CD4-positive, alpha-beta T cell treated with Interleukin-15 for 1 hour (primary cell): ENCODE data around the gene CUX1.
"Not testable (repeated sequence)": the region's sequence is repeated elsewhere in the genome, so short reads cannot be mapped to it uniquely, and the experiment has no call there.

ENCODE experiments used
- DNase-seq: peaks from one replicate; pipeline ENCODE4 v3.0.0-alpha.2; 2020

CUX1 gene

DNA sequence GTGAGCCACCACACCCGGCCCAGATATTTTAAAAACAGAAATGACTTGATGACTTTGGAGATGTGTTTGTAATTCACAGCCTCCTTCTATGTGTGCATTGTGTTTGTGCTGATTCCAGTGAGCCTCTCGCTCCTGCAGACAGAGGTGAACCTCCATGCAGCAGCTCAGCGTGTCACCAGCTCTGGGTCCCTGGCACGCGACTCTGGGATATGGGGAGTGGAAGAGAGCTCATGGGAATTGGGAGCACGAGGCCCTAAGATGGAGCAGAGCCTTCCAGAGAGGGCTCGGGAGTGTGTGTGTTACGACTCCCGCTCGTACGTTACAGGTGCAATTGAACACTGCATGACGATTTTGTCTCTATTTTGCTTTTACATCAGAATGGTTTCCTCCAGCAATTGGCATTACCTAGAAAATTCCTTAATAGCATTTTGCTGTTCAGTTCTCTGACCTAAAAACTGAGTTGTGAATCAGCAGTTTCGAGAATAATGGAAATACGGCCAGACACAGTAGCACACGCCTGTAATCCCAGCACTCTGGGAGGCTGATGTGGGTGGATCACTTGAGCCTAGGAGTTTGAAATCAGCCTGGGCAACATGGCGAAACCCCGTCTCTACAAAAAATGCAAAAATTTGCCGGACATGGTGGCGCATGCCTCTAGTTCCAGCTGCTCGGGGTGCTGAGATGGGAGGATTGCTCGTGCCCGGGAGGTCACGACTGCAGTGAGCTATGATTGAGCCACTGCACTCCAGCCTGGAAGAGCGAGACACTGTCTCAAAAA is 204.6 kb downstream of the CUX1 start:
- no peak for DNase-seq

DNA sequence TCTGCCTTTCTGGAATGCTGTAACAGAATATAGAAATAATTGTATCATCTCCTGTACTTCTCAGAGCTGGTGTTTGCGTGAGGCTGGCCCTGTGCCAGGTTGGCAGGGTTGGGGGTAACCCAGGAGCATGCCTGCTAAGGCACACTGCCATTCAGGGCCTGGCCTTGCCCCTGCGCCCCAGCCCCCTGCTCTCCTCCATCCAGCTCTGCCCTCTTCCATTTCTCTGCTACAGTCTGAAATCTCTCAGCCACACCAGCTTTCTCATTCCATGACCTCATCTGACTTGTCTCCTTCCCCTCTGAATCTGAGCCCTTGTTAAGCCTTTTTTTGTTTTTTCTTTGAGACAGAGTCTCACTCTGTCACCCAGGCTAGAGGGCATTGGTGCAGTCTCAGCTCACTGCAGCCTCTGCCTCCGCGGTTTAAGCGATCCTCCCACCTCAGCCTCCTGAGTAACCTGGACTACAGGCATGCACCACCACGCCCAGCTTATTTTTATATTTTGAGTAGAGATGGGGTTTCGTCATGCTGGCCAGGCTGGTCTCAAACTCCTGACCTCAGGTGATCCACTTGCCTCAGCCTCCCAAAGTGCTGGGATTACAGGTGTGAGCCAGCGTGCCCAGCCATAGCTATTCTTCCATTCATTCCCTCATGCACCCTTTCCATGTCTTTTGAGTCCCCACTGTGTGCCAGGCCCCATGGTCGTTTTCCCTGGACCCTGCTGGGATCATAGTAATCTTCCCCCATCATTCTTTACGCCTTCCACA is 206.8 kb downstream of the CUX1 start:
- no peak for DNase-seq

- no peak for DNase-seq
These were observed 207.5 kb downstream of the CUX1 start for GRCh38 chr7:102024769-102025391.

DNA sequence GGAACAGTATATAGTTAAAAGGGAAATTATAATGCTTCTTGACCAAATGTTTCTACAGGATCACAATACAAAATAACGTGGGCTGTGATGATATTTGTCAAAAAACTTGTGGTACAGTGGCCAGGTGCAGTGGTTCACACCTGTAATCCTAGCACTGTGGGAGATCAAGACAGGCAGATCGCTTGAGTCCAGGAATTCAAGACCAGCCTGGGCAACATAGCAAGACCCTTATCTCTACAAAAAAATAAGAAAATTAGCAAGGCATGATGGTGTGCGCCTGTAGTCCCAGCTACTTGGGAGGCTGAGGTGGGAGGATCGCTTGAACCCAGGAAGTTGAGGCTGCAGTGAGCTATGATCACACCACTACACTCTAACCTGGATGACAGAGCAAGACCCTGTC is 208.4 kb downstream of the CUX1 start:
- DNase-seq: not testable (repeated sequence)

DNA sequence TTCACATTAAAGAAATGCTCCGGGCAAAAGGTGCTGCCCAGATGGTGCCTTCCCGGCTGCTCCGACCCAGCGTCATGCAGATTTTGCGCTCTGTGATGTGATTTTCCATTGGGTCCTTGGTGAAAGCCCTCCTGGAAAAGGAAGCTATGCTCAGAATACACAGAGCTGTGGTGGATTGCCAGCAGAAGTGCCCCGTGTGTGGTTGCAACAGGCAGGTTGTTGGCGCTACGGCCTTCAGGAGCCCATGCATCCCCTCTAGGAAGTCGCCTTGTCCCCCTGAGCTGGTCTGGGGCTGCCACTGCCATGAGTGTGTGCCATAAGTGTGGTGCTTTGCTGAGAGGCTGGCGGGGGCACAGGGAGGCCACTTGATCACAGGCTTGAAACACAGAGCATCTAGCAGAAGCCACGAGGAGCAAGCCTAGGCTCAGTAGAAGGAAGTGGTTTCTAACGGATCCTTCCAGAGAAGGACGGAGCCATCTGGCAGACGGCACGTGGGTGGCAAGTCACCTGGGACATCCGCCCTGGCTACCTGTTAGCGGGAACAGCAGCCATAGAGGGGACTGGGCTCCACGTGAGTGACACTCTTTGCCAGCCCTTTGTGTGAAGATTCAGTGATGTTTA is 210.9 kb downstream of the CUX1 start:
- DNase-seq: no peak

GRCh38 chr7:102029616-102030015 is 212.2 kb downstream of the CUX1 start:
- DNase-seq: no peak

GRCh38 chr7:102030696-102031095 is 213.3 kb downstream of the CUX1 start:
- DNase-seq: no peak

DNA sequence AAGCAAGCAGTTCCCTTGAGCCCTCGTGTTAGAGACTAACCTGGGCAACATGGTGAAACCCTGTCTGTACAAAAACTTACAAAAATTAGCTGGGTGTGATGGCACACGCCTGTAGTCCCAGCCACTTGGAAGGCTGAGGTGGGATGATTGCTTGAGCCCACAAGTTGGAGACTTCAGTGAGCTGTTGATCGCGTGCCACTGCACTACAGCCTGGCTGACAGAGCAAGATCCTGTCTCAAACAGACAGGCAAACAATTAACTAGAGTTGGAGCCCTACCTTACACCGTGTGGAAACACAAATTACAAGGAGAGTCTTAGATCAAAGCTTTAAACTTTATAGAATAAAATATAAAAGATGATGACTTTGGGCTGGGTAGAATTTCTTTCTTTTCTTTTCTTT is 219.5 kb downstream of the CUX1 start:
- DNase-seq: no peak

DNA sequence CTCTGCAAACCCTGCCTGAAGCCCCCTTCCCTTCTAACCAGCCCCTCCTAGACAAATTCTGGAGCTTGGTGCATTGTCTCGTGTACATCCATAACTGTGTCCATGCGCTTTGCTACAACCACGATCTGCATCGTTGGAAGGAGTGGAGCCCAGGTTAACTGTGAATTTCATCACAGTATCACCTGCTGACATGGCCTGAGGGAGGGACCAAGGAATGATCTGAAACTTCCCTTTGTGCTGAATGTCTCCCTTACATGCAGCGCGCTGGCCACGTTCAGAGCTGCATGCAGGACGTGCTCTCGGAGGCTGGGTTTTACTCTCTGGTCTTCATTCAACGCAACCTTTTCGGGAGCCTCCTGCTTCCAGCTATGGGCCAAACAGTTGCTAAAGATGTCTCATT is 222.3 kb downstream of the CUX1 start:
- DNase-seq: no peak

GRCh38 chr7:102040569-102040968 is 223.1 kb downstream of the CUX1 start:
- no peak for DNase-seq

GRCh38 chr7:102042016-102042656 is 224.7 kb downstream of the CUX1 start:
- no peak for DNase-seq

DNA sequence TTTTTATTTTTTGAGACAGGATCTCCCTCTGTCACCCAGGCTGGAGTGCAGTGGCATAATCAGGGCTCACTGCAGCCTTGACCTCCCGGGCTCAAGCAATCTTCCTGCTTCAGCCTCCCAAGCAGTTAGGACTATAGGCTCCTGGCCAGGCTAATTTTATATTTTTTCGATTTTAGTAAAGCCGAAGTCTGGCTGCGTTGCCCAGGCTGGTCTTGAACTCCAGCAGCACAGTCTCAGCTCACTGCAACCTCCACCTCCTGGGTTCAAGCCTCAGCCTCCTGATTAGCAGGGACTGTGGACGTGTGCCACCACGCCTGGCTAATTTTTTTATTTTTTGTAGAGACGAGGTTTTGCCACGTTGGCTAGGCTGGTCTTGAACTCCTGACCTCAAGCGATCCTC is 225.4 kb downstream of the CUX1 start:
- not testable (repeated sequence) for DNase-seq

- no peak for DNase-seq
These were observed 227.2 kb downstream of the CUX1 start for GRCh38 chr7:102044641-102044983.

GRCh38 chr7:102044984-102045673 is 227.7 kb downstream of the CUX1 start:
- DNase-seq: no peak

DNA sequence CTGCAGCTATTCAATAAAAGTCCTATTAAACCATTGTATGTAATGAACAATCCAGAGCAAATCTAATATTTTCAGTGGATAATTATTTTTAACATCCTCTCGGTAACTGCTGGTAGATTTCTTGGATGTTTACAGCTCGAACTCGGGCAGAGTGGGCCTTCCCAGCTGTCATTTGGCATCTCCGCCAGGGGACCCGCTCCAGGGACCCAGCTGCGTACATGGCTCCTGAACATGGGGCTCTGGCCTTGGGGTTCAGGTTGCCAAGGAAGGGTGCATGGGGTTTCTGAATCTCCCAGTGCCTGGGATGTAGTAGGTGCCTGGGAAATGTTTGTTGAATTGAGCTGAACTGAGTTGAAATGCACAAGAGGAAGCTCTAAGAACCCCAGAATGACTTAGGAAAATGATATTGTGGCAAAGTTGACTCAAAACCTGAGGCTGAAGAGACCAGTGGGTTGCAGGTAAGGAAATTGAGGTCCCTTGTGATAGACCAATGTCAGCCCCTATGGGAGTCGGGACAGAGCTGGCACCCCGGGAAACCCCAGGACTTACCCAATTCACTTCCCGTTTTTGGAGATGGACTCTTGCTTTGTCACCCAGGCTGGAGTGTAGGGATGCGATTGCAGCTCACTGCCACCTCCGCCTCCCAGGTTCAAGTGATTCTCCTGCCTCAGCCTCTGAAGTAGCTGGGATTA is 228.4 kb downstream of the CUX1 start:
- peak; percentile 56 for DNase-seq

- DNase-seq: no peak
These were observed 229.1 kb downstream of the CUX1 start for GRCh38 chr7:102046373-102047117.

DNA sequence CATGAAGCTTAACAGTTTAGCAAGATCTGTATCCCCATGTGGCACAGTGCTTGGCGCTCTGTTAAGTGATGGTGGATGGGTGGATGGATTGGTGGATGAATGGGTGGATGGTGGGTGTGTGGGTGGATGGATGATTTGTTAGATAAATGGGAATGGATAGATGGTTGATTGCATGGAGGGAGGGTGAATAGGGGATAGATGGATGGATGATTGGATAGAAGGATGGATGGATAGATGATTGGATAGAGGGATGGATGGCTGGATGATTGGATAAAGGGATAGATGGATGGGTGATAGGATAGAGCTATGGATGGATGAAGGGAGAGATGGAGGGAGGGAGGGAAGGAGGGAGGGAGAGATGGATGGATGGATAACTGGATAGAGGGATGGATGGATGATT is 229.7 kb downstream of the CUX1 start:
- no peak for DNase-seq

DNA sequence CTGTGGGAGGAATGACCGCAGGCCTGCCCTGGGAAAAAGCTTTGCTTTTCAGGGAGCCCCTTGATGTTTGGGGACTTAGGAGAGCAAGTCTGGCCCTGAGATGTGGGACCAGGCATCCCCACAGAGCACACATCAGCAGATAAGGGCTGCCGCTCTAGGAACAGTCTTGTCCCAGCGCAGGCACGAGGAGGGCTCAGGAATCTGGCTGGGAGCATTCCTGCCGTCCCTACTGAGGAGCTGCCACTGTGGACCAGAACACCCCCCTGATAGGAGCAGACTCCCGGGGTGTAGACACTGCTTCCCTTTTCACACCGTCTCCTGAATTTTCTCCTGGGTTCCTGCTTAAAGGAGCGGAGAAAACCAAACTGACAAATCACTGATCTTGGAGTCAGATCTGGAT is 232.3 kb downstream of the CUX1 start:
- DNase-seq: no peak

- no peak for DNase-seq
These were observed 233.5 kb downstream of the CUX1 start for GRCh38 chr7:102050864-102051460.

DNA sequence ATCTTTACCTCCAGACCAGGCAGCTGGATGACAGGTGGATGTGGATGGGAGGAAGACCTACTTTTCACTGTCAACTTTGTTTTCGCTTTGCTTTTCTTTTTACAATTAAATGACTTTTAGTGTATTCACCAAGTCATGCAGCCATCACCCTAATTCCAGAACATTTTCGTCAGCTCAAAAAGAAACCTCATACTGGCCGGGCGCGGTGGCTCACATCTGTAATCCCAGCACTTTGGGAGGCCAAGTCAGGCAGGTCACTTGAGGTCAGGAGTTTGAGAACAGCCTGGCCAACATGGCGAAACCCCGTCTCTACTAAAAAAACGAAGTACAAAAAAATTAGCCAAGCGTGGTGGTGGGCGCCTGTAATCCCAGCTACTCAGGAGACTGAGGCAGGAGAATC is 234.3 kb downstream of the CUX1 start:
- DNase-seq: not testable (repeated sequence)

DNA sequence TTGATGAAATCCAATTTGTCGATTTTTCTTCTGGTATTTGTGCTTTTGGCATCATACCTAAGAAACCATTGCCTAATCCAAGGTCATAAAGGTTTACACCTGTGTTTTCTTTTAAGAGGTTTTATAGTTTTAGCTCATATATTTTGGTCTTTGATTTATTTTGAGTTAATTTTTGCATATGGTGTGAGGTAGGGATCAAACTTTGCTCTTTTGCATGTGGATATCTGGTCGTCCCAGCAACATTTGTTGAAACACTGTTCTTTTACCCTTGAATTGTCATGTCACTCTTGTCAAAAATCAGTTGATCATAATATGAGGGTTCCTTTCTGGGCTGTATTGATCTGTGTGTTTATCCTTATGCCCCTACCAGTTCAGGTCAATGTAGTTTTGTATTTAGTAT is 236.7 kb downstream of the CUX1 start:
- no peak for DNase-seq
